Measurements from ENCODE around the gene PRR33.

GRCh38 chr11:1872267-1872985 is 19.3 kb downstream of the PRR33 start:
- TF ChIP-seq CTCF (IDR thresholded peaks at IDR 0.05) (no peak), POLR2A (IDR thresholded peaks at IDR 0.05) (no peak)
